Stomach (tissue), 9 donors: Measurements from ENCODE around the gene PER1. TPM values are rescaled to one million over a fixed set of nuclear protein-coding genes. Genes with fewer than 3 reads are reported as not detected.

Experiments used
- DNase-seq, 2 donors: peaks; one replicate each; pipeline versions ENCODE4 v3.0.0 to v3.0.0-alpha.2; 2013 to 2019
- H3K27ac ChIP-seq, 5 donors: fragments of 200-600 bp in 4 of 5; sonication (generic) in 4 of 5; one replicate each; pipeline ENCODE4 v1.5.1; 2013 to 2019; ENCODE audit warnings: mild to moderate bottlenecking in 1 of 5, moderate library complexity in 1 of 5
- H3K27me3 ChIP-seq, 3 donors: fragments of 200-600 bp; sonication (generic); one replicate each; pipeline ENCODE4 v1.5.1; 2017 to 2019; ENCODE audit warnings: mixed run types in 1 of 3
- H3K36me3 ChIP-seq, 4 donors: fragments of 200-600 bp; sonication (generic); 1 replicate in 3 of 4; 2 replicates in 1 of 4; pipeline ENCODE4 v1.5.1; 2016 to 2019
- H3K4me1 ChIP-seq, 4 donors: fragments of 200-600 bp; sonication (generic); one replicate each; pipeline ENCODE4 v1.5.1; 2016 to 2019
- H3K4me3 ChIP-seq, 4 donors: fragments of 200-600 bp; sonication (generic) in 3 of 4; one replicate each; pipeline ENCODE4 v1.5.1; 2016 to 2019; ENCODE audit warnings: mild to moderate bottlenecking in 1 of 4
- H3K9me3 ChIP-seq, 4 donors: fragments of 200-600 bp; sonication (generic); one replicate each; pipeline ENCODE4 v1.5.1; 2016 to 2019
- CTCF ChIP-seq, 7 experiments: fragments of 450-650 bp in 4 of 7; fragments of 200-600 bp in 3 of 7; sonication (generic) in 3 of 7; IDR thresholded peaks; one replicate each; pipeline ENCODE4 v1.5.1; 2016 to 2019; ENCODE audit warnings: antibody characterized with exemption in 7 of 7, control low read depth in 2 of 7, mild to moderate bottlenecking in 1 of 7
- EP300 ChIP-seq: sonication (generic); formaldehyde crosslinking; IDR thresholded peaks from one replicate; pipeline ENCODE4 v1.6.1; 2017; ENCODE audit warnings: antibody characterized with exemption
- POLR2A ChIP-seq, 4 donors: fragments of 450-650 bp; IDR thresholded peaks; one replicate each; pipeline ENCODE4 v1.6.1; 2016; ENCODE audit warnings: antibody characterized with exemption in 4 of 4, control low read depth in 2 of 4, mild to moderate bottlenecking in 1 of 4, moderate library complexity in 1 of 4
- POLR2AphosphoS5 ChIP-seq, 3 donors: sonication (generic); formaldehyde crosslinking; IDR thresholded peaks; one replicate each; pipeline ENCODE4 v1.6.1; 2016; ENCODE audit warnings: antibody characterized with exemption in 3 of 3
- whole genome bisulfite sequencing, 5 donors: extraction: QIAGEN DNeasy Blood & Tissue Kit in 3 of 5; methylation state at CpG; one replicate each; pipeline versions ENCODE4 v1.1.5 to v1.1.7; 2013 to 2018; 5-methylcytosine and 5-hydroxymethylcytosine counted together
- intact Hi-C: fragments of 100-400 bp; cut with DNase I; formaldehyde crosslinking; loops from one replicate; pipeline ENCODE4 v1.15.1; 2023; ENCODE audit warnings: low total_unique reads
- polyA plus RNA-seq, 3 donors: library from polyadenylated mRNA; stranded (reverse); fragments of 200-250 nt; gene quantifications; one replicate each; pipeline ENCODE4 v1.2.3, GENCODE V29; 2013
- total RNA-seq, 5 donors: library from RNA; depleted of rRNA; stranded (reverse); fragments of >200 nt; gene quantifications; one replicate each; pipeline versions ENCODE4 v1.1.0 to v1.2.3, GENCODE V29; 2014 to 2016
- donor health status: healthy with polysubstance abuse.
- donor health status: Bipolar disorder and iron deficiency.
- donor health status: healthy.

PER1 gene
- total and polyA plus RNA-seq, 8 donors = 16.2 to 163 (median 69.7) TPM

- WGBS, 5 donors = 23 to 32% (median 30%) methylated on average over 21 of the region's 21 CpGs
Observed at GRCh38 chr17:8137645-8138373, 14.4 kb downstream of the PER1 start.

GRCh38 chr17:8133941-8134340, 18.3 kb downstream of the PER1 start:
- H3K27ac ChIP-seq = no peak overlapping the region
- TF ChIP-seq POLR2A (IDR thresholded peaks at IDR 0.05) (no peak), EP300 (no peak), CTCF (IDR thresholded peaks at IDR 0.05) (no peak), POLR2AphosphoS5 (IDR thresholded peaks at IDR 0.05) (no peak)
- no peaks in the 10 kb centered on the region for H3K36me3 ChIP-seq
- H3K9me3 ChIP-seq = no peaks in the 10 kb centered on the region
- intact Hi-C loops = no loop called here
- 68 to 95% (median 84%) methylated on average over 4 of the region's 4 CpGs for WGBS, 5 donors
- peaks cover 8 to 14% (median 12%) of the 10 kb centered on the region in 4 donors for H3K4me1 ChIP-seq
- no peak overlapping the region for H3K4me3 ChIP-seq
- H3K27me3 ChIP-seq = peaks cover 0 to 27% (median 0%) of the 10 kb centered on the region in 3 donors
- DNase-seq = no peak

More at GRCh38 chr17:8137645-8138373, 14.4 kb downstream of the PER1 start:
- Histone ChIP-seq H3K27me3 (no peaks in the 10 kb centered on the region), H3K4me3 (peak overlapping the region in 2 of 4 donors; percentile 9 to 31), H3K27ac (peak overlapping the region in 4 of 5 donors; percentile 85 to 100 (median 90)), H3K4me1 (peaks cover 22 to 51% (median 37%) of the 10 kb centered on the region in 4 donors), H3K36me3 (peaks cover 34 to 36% (median 36%) of the 10 kb centered on the region in 4 donors), H3K9me3 (no peaks in the 10 kb centered on the region)
- TF ChIP-seq CTCF (IDR thresholded peaks at IDR 0.05) (no peak), EP300 (no peak), POLR2AphosphoS5 (IDR thresholded peaks at IDR 0.05) (no peak), POLR2A (IDR thresholded peaks at IDR 0.05) (no peak)
- intact Hi-C loops = no loop called here
- DNase-seq = peak in 1 of 2 donors; percentile 44

GRCh38 chr17:8133399-8133798, 18.8 kb downstream of the PER1 start:
- intact Hi-C loops = no loop called here
- no peaks in the 10 kb centered on the region for H3K36me3 ChIP-seq
- DNase-seq = no peak
- no peaks in the 10 kb centered on the region for H3K9me3 ChIP-seq
- H3K27ac ChIP-seq = no peak overlapping the region
- H3K4me3 ChIP-seq = no peak overlapping the region
- H3K4me1 ChIP-seq = peaks cover 5 to 10% (median 8%) of the 10 kb centered on the region in 4 donors
- WGBS, 5 donors = 69 to 79% (median 74%) methylated on average over 12 of the region's 12 CpGs
- peaks cover 0 to 33% (median 5%) of the 10 kb centered on the region in 3 donors for H3K27me3 ChIP-seq
- TF ChIP-seq POLR2A (IDR thresholded peaks at IDR 0.05) (no peak), EP300 (no peak), POLR2AphosphoS5 (IDR thresholded peaks at IDR 0.05) (no peak), CTCF (IDR thresholded peaks at IDR 0.05) (no peak)

GRCh38 chr17:8131844-8132441, 20.3 kb downstream of the PER1 start:
- WGBS, 5 donors = 48 to 70% (median 62%) methylated on average over 3 of the region's 3 CpGs

More at GRCh38 chr17:8131844-8132441, 20.3 kb downstream of the PER1 start:
- intact Hi-C loops = no loop called here
- no peak for TF ChIP-seq POLR2AphosphoS5 (IDR thresholded peaks at IDR 0.05)
- no peak for TF ChIP-seq POLR2A (IDR thresholded peaks at IDR 0.05)
- TF ChIP-seq EP300 = no peak
- no peak for TF ChIP-seq CTCF (IDR thresholded peaks at IDR 0.05)
- Histone ChIP-seq H3K27me3 (peaks cover 0 to 47% (median 5%) of the 10 kb centered on the region in 3 donors), H3K9me3 (no peaks in the 10 kb centered on the region), H3K27ac (no peak overlapping the region), H3K36me3 (no peaks in the 10 kb centered on the region), H3K4me1 (peaks cover 4 to 8% (median 6%) of the 10 kb centered on the region in 4 donors), H3K4me3 (no peak overlapping the region)
- DNase-seq = no peak
